HG03039 (cell line): Measurements from ENCODE around the gene DMXL1.
"Not testable (repeated sequence)": the region's sequence is repeated elsewhere in the genome, so short reads cannot be mapped to it uniquely, and the experiment has no call there.

ENCODE experiments used
- ATAC-seq: cut with Tn5 transposase; IDR thresholded peaks from one replicate; pipeline ENCODE4 v1.9.1; 2021; ENCODE audit warnings: mild to moderate bottlenecking, moderate library complexity; ENCODE audit not compliant: unreplicated experiment

The DMXL1 gene

DNA sequence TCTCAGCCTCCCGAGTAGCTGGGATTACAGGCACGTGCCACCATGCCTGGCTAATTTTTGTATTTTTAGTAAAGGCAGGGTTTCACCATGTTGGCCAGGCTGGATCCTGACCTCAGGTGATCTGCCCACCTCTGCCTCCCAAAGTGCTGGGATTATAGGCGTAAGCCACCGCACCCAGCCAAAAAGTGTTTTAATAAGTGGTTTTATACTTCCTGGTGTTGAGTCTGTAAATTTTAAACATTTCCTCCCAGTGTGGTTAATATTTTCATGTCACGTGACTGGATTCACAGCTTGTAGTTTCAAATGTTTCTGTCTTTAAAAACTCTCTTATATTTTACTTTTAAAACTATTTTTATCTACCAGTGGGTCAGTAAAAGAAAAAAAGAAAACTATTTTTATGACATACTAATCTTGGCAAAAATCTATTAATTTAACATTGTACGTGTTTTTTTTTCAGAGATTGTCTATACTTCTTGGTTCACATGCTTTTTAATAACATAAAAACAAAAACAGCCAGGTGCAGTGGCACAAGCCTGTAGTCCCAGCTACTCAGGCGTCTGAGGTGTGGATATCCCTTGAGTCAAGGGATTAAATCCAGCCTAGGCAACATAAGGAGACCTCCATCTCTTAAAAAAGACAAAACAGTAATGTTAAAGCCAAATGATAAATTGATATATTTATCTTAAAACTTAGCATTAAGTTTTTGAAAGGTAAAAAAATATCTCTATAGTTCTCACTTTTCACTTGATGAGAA lies 117.1 kb downstream of the DMXL1 start:
- no peak for ATAC-seq

GRCh38 chr5:119190470-119191095 lies 119.7 kb downstream of the DMXL1 start:
- ATAC-seq, result no peak

DNA sequence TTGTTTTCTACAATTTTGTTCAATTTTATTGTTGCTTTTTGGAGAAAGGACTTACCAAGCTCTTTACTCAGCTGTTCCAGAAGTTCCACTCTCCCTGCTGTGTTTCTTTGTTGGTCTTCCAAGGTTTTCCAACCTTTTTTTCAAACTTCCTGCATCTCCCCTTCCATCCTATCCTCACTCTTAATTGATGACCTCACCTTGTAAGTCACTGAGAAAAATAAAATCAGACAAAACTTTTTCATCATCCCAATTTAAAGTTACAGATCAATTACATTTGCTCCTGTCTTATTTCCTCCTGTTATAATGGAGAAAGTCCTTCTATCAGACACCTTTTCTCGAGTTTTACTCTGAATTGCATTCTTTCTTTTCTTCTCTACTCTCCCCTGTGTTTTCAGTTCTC lies 121.1 kb downstream of the DMXL1 start:
- ATAC-seq, result no peak

DNA sequence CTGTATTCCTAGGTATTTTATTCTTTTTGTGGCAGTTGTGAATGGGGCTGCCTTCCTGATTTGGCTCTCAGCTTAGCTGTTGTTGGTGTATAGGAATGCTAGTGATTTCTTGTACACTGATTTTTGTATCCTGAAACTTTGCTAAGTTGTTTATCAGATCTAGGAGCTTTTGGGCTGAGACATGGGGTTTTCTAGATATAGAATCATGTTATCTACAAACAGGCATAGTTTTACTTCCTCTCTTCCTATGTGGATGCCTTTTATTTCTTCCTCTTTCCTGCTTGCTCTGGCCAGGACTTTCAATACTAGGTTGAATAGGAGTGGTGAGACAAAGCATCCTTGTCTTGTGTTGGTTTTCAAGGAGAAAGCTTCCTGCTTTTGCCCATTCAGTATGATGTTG lies 129.9 kb downstream of the DMXL1 start:
- ATAC-seq, result no peak

DNA sequence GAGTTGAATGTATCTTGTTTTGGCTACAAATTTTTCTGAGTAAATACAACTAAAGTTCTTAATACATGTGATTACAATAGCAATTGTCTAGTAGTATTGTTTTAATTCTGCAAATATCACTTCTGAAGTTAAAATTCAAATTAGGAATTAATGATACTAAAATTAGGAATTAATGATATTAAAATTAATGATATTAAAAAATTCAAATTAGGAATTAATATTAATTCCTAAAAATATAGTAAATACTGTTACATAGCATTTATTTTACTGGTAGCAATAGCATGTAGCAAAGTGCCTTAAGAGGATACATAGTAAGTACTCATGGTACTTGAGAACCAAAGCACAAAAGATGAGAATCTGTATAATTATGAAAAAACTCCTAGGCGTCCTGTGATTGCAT lies 136.2 kb downstream of the DMXL1 start:
- no peak for ATAC-seq

GRCh38 chr5:119212026-119212425 lies 141.1 kb downstream of the DMXL1 start:
- no peak for ATAC-seq

- no peak for ATAC-seq
Observed at GRCh38 chr5:119212676-119213075, 141.8 kb downstream of the DMXL1 start.

- ATAC-seq, result no peak
Observed at GRCh38 chr5:119217183-119217582, 146.3 kb downstream of the DMXL1 start.

DNA sequence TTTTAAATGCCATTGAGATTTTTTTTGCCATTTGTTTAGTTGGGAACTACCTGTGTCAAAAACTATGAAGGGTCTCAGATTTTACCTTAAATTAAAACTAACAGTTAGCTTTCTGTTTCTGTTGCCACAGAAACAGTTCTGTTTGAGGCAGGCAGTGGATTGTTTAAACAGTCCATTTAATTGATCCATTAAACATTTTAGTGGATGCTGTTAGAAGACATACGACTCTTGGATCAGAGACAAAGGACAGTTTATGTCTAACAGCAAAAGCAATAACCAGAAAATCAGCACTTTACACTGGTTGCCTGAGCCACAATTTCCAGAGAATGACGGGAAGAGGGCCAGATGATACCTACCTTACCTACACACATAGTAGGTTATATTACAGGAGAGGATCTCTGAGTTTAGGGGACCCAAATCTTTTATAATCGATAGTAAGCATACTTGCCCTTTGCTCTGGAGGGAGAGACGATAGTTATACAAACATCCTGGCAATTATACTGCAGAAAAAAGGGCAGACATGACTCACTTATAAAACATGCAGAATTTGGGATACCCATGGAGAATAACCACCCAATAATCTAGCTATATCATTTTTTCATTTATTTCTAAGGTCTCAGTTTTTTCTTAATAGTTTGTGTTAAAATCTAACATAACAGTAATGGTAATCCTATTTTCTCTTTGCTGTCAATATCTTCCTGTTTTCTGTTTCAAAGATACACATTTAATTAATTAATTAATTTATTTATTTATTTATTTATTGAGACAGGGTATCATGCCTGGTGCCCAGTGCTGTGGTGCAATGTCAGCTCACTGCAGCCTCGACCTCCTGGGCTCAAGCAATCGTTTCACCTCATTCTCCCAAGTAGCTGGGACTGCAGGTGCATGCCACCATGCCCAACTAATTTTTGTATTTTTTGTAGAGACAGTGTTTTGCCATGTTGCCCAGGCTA lies 148.2 kb downstream of the DMXL1 start:
- ATAC-seq, result no peak

DNA sequence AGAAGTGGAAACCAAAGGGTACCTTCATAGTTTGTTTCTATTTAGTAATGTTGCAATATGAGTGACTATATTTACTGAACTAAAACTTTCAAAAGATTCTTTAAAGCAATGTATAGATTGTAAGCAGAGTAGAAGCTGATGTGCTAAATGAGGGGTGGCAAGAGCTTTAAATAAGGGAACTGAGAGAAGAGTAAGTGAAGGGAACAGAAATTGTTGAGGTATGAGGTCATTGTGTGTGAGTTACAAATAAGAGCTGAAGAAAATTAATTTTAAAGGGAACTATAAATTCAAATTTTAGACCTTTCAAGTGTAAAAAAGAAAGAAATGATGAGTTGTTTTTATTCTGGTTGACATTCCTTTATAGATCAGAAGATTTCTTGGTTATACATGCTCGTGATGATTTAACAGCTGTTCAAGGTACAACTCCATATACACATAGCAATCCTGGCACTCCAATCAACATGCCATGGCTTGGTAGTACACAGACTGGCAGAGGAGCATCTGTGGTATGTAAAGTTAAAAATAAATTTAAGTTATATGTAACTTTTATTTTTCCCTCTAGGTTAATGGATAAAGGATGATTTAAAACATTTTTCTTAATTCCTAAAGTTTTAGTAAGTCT lies 149.8 kb downstream of the DMXL1 start:
- ATAC-seq, result peak; percentile 84

DNA sequence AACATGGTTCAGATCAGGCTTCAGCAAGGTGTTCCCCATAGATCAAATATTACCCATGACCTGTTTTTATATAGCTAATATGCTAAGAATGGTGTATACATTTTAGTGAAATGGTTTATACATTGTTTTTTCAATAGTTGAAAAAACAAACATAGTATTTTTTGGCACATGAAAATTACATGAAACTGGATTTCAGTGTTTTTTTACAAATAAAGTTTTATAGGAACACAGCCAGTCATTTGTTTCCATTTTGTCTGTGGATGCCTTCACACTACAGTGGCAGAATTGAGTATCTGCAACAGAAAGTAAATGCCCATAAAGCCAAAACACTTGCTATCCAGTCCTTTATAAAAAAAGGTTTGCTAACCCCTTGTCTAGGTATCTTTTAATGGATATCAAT lies 150.4 kb downstream of the DMXL1 start:
- no peak for ATAC-seq

DNA sequence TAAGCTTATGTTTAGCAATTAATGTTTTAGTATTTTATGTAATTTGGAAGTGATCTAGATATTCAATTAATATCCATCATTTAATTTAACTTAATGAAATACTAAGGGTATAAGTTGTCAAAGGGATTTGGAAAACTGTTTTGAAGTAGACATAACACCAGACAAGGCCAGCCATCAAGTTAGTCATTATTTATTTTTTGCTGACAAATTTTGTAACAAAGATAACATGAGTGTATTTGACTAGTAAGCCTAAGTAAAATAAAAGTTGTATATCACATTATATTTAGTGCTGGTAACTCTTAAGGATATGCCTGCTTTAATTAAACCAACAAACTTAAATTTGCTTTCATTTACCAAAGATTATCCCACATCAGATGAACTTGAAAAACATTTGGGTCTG lies 159.1 kb downstream of the DMXL1 start:
- ATAC-seq, result no peak

DNA sequence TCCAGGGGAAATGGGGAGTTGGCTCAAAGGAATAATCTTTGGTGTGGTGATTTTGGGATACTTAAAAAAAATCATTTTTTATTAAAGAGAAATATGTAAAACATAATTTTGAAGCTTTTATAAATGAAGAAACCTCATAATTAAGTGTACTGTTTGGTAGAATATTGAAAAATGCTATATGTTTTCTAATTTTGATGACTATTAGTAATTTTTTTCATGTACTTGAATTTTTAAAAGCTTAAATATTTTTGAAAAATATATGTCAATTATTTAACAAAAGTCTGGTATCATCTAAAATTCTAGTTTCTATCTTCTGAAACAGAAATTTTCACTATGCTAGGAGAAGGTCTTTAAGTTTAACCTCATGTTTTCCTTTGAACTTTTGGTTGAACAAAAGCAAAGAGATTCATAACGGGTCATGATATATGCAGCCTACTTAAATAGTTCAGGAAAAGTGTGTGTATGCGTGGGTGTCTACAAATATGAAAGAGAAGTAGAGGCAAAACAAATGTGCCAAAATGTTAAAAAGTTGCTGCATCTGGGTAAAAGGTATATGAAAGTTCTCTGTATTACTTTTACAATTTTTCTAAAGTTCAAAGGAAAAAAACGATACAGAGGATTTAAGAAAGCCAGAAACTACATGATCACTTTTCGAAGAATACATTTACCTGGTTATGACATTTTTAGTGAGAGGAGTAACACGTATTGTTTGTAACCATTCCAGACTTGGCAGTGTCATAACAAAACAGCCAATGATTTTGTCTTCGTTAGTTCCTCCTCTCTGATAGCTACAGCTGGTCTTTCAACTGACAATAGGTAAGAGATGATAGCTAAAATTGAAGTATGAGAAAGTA lies 167.6 kb downstream of the DMXL1 start:
- ATAC-seq, result no peak

DNA sequence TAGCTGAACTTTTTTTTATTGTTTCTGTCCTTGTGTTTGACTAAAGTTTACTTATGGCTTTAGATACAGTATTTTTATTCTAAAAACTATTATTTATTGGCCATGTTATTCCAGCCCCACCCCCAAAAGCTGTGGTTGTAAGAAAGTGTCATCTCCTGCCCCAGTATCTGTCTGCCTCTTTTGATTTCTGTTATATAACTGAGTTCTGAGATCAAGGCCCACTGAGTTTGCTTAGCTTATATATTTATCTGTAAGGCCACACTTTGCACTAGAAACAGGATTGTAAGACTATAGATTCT lies 168.2 kb downstream of the DMXL1 start:
- ATAC-seq, result no peak

DNA sequence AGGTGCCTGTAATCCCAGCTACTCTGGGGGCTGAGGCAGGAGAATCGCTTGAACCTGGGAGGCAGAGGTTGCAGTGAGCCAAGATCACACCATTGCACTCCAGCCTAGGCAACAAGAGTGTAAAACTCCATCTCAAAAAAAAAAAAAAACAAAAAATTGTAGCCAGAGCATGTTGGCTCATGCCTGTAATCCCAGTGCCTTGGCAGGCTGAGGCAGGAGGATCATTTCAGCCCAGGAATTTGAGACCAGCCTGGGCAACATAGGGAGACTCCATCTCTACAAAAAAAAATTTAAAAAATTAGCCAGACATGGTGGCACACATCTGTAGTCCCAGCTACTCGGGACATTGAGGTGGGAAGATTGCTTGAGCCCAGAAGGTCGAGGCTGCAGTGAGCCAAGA lies 168.9 kb downstream of the DMXL1 start:
- not testable (repeated sequence) for ATAC-seq

DNA sequence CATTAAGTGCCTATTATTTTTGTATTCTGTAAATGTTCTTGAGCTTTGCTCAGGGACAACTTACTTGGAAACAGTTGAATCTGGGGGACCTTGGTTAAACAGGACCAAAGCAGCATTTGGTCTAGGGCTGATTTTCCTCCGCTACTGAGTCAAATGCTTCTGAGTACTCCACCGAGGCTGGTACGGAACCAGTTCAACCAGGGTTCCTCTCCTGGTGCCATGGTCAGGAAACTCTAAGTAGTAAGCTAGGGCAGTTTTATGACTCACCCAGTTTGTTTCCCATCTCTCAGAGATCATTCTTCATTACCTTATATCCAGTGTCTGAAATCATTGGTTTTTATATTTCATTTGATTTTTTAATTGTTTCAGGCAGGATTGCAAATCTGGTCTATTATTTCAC lies 173.0 kb downstream of the DMXL1 start:
- no peak for ATAC-seq

DNA sequence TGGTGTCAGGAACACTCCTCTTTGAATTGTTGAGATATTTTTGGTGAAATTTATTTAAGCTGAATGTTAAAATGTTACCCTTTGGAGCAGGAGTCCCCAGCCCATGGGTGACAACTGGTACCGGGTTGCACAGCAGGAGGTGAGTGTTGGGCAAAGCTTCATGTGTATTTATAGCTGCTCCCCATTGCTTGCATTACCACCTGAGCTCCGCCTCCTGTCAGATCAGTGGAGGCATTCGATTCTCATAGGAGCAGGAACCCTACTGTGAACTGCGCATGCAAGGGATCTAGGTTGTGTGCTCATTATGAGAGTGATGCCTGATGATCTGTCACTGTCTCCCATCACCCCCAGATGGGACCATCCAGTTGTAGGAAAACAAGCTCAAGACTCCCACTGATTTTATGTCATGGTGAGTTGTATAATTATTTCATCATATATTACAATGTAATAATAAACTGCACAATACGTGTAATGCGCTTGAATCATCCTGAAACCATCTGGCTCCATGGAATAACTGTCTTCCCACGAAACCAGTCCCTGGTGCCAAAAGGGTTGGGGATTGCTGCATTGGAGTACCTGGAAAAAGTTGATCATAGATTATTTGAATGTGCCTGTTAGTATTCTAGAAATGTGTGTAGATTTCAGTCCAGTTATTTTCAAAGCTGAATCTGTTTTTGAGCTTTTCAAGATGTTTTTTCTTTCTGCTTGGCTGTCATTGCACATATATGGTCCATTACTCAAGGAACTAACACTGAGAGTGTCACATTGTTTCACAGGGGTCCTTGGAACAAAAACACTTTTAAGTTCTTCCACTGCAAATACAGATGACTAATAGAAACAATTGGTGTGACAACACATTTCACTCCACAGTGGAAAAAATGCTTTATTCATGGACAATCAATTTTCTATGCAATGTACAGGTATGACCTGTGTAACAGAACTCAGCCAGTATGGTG lies 180.3 kb downstream of the DMXL1 start:
- no peak for ATAC-seq

DNA sequence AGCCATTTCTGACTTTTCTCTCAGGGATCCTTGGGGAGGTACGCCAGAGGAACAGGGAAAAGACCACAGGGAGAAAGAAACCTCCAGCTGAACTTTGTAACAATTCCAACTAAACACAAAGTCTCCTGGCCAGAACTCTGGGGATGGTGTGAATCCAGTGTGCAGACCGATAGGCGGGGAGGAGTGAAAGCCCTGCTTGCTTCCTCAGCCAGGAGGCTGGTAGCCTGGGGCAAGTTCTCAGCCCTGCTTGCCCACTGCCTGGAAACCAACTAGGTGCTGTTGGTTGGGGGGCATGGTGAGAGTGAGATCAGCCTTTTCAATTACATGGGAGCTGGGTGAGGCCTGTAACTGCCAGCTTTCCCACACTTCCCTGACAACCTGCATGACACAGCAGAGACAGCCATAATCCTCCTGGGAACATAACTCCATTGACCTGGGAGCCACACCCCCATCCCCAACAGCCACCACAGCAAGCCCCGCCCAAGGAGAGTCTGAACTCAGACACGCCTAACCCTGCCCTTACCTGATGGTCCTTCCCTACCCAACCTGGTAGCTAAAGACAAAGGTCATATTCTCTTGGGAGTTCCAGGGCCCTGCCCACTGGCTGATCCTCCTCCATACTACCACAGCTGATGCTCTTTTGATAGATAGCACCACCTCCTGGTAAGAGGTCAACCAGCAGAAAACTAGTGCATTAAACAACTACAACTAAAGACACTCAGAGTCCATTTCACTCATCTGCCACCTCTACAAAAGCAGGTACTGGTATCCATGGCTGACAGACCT lies 184.9 kb downstream of the DMXL1 start:
- no peak for ATAC-seq

GRCh38 chr5:119257613-119258012 lies 186.7 kb downstream of the DMXL1 start:
- no peak for ATAC-seq
